Keratinocyte (primary cell): Measurements from ENCODE around the gene C6orf132. TPM values are rescaled to one million over a fixed set of nuclear protein-coding genes. Genes with fewer than 3 reads are reported as not detected.

Experiments used
- DNase-seq: peaks from one replicate; pipeline ENCODE4 v3.0.0-alpha.2; 2011; ENCODE audit warnings: low read depth, missing footprints, low spot score
- FAIRE-seq: peaks from 2 replicates; lab custom pipeline; 2011; peaks lifted over from hg19 to GRCh38; lab: Jason Lieb, UNC
- H2AFZ ChIP-seq: 2 replicates; pipeline ENCODE4 v1.6.0; 2012; ENCODE audit warnings: low read length, control low read depth, inconsistent platforms; ENCODE audit not compliant: control insufficient read depth
- H3K27ac ChIP-seq: 2 replicates; pipeline ENCODE4 v1.5.1; 2011; ENCODE audit warnings: low read length; ENCODE audit not compliant: control insufficient read depth, insufficient read depth
- H3K27me3 ChIP-seq: 3 replicates; pipeline ENCODE4 v1.6.0; 2011; ENCODE audit warnings: low read length; ENCODE audit not compliant: control insufficient read depth, insufficient read depth; ENCODE audit errors: extremely low read depth
- H3K36me3 ChIP-seq, 2 experiments: 2 replicates in 1 of 2; 3 replicates in 1 of 2; pipeline ENCODE4 v1.5.1; 2011; ENCODE audit warnings: low read length in 2 of 2, mild to moderate bottlenecking in 1 of 2; ENCODE audit not compliant: control insufficient read depth in 2 of 2, insufficient read depth in 2 of 2; ENCODE audit errors: extremely low read depth in 1 of 2
- H3K4me1 ChIP-seq: 3 replicates; pipeline ENCODE4 v1.5.1; 2011; ENCODE audit warnings: low read length; ENCODE audit not compliant: control insufficient read depth, insufficient read depth; ENCODE audit errors: extremely low read depth
- H3K4me2 ChIP-seq: 3 replicates; pipeline ENCODE4 v1.6.0; 2011; ENCODE audit warnings: low read depth, low read length; ENCODE audit not compliant: control insufficient read depth, insufficient read depth; ENCODE audit errors: extremely low read depth
- H3K4me3 ChIP-seq, 3 experiments: fragments of 200-600 bp in 1 of 3; sonication (generic) in 1 of 3; 2 replicates in 2 of 3; 3 replicates in 1 of 3; pipeline ENCODE4 v1.5.1; 2011 to 2016; ENCODE audit warnings: low read length in 3 of 3, mild to moderate bottlenecking in 3 of 3, control low read depth in 2 of 3, inconsistent platforms in 1 of 3, low read depth in 1 of 3, mixed read lengths in 1 of 3, mixed run types in 1 of 3, moderate library complexity in 1 of 3; ENCODE audit not compliant: control insufficient read depth in 2 of 3, insufficient read depth in 2 of 3; ENCODE audit errors: extremely low read depth in 1 of 3
- H3K79me2 ChIP-seq: 2 replicates; pipeline ENCODE4 v1.6.0; 2012; ENCODE audit warnings: low read length; ENCODE audit not compliant: control insufficient read depth, insufficient read depth
- H3K9ac ChIP-seq: 3 replicates; pipeline ENCODE4 v1.6.0; 2011; ENCODE audit warnings: low read length; ENCODE audit not compliant: control insufficient read depth, insufficient read depth; ENCODE audit errors: extremely low read depth
- H3K9me1 ChIP-seq: 3 replicates; pipeline ENCODE4 v1.6.0; 2011; ENCODE audit warnings: low read length; ENCODE audit not compliant: control insufficient read depth, insufficient read depth; ENCODE audit errors: extremely low read depth
- H3K9me3 ChIP-seq: 2 replicates; pipeline ENCODE4 v1.5.1; 2012; ENCODE audit warnings: low read depth, low read length; ENCODE audit not compliant: control insufficient read depth
- H4K20me1 ChIP-seq: 3 replicates; pipeline ENCODE4 v1.6.0; 2011; ENCODE audit warnings: low read length; ENCODE audit not compliant: control insufficient read depth, insufficient read depth; ENCODE audit errors: extremely low read depth
- CTCF ChIP-seq, 3 experiments: IDR thresholded peaks in 1 of 3; conservative IDR thresholded peaks in 1 of 3; optimal IDR thresholded peaks in 1 of 3; 2 replicates in 2 of 3; 3 replicates in 1 of 3; pipeline versions ENCODE3 to v1.5.1; 2011; ENCODE audit warnings: low read length in 3 of 3, mild to moderate bottlenecking in 3 of 3, moderate library complexity in 2 of 3, control low read depth in 1 of 3, inconsistent platforms in 1 of 3; ENCODE audit not compliant: insufficient read depth in 2 of 3; ENCODE audit errors: extremely low read depth in 1 of 3
- EZH2 ChIP-seq: IDR thresholded peaks from one replicate; pipeline ENCODE4 v1.6.1; 2012; ENCODE audit warnings: inconsistent platforms, mild to moderate bottlenecking, low read length, moderate library complexity
- dilution Hi-C: fragments of 300-500 bp; cut with MboI; formaldehyde crosslinking; loops from one replicate; pipeline ENCODE4 v1.7.0; 2020; ENCODE audit warnings: low sequenced_read_pairs; ENCODE audit not compliant: extremely low pct_ligation_motif_present
- polyA plus RNA-seq, 5 experiments: library from polyadenylated mRNA; depleted of rRNA in 3 of 5; stranded (reverse) in 3 of 5; stranded (forward) in 1 of 5; unstranded in 1 of 5; fragments of >200 nt; gene quantifications; 1 replicate in 1 of 5; 2 replicates in 3 of 5; 3 replicates in 1 of 5; pipeline versions ENCODE4 v1.2.1 to v1.2.3, GENCODE V29; 2011 to 2012; ENCODE audit warnings: missing spikeins in 2 of 5, low read depth in 1 of 5, low replicate concordance in 1 of 5

The C6orf132 gene
- polyA plus RNA-seq, 1 donor (not counting 4 experiments of a cell fraction or from before 2014, with no cell fraction given), result 11.8 TPM

- no peak overlapping the region for H3K4me2 ChIP-seq
- FAIRE-seq, result no peak
- H3K27ac ChIP-seq, result no peak overlapping the region
- no peak overlapping the region for H3K4me3 ChIP-seq
- no peak for DNase-seq
- H3K9me3 ChIP-seq, result no peaks in the 10 kb centered on the region
- no peak overlapping the region for H2AFZ ChIP-seq
- H3K9ac ChIP-seq, result no peak overlapping the region
- H3K79me2 ChIP-seq, result no peaks in the 10 kb centered on the region
- H3K4me1 ChIP-seq, result peaks cover 36% of the 10 kb centered on the region
- H3K9me1 ChIP-seq, result no peaks in the 10 kb centered on the region
- H3K27me3 ChIP-seq, result no peaks in the 10 kb centered on the region
- peaks cover 22 to 27% of the 10 kb centered on the region in 2 experiments for H3K36me3 ChIP-seq
- dilution Hi-C loops, result no loop called here
- no peaks in the 10 kb centered on the region for H4K20me1 ChIP-seq
- TF ChIP-seq EZH2 (no peak), CTCF (optimal IDR thresholded peaks at IDR 0.05 in 1 of 3, IDR thresholded peaks at IDR 0.05 in 1 of 3, conservative IDR thresholded peaks at IDR 0.05 in 1 of 3; ENCODE audit: extremely low read depth in 1 of 3, insufficient read depth in 2 of 3, low read length in 3 of 3) (no peak)
These were observed 39.2 kb downstream of the C6orf132 start for GRCh38 chr6:42103216-42103615.

GRCh38 chr6:42101186-42101657 lies 41.2 kb downstream of the C6orf132 start:
- FAIRE-seq (no peak), DNase-seq (no peak)
- H3K9ac ChIP-seq, result no peak overlapping the region
- peaks cover 36% of the 10 kb centered on the region for H3K4me1 ChIP-seq
- H3K4me3 ChIP-seq, result no peak overlapping the region
- no peaks in the 10 kb centered on the region for H3K9me3 ChIP-seq
- H3K79me2 ChIP-seq, result no peaks in the 10 kb centered on the region
- dilution Hi-C loops, result no loop called here
- H3K9me1 ChIP-seq, result no peaks in the 10 kb centered on the region
- no peak for TF ChIP-seq CTCF (optimal IDR thresholded peaks at IDR 0.05 in 1 of 3, IDR thresholded peaks at IDR 0.05 in 1 of 3, conservative IDR thresholded peaks at IDR 0.05 in 1 of 3; ENCODE audit: extremely low read depth in 1 of 3, insufficient read depth in 2 of 3, low read length in 3 of 3)
- no peak for TF ChIP-seq EZH2
- peaks cover 17 to 21% of the 10 kb centered on the region in 2 experiments for H3K36me3 ChIP-seq
- H4K20me1 ChIP-seq, result no peaks in the 10 kb centered on the region
- H3K4me2 ChIP-seq, result no peak overlapping the region
- peak overlapping the region; percentile 91 for H3K27ac ChIP-seq
- no peak overlapping the region for H2AFZ ChIP-seq
- H3K27me3 ChIP-seq, result no peaks in the 10 kb centered on the region
